ENCODE results near the gene NOP9.

NOP9 gene, protein sequence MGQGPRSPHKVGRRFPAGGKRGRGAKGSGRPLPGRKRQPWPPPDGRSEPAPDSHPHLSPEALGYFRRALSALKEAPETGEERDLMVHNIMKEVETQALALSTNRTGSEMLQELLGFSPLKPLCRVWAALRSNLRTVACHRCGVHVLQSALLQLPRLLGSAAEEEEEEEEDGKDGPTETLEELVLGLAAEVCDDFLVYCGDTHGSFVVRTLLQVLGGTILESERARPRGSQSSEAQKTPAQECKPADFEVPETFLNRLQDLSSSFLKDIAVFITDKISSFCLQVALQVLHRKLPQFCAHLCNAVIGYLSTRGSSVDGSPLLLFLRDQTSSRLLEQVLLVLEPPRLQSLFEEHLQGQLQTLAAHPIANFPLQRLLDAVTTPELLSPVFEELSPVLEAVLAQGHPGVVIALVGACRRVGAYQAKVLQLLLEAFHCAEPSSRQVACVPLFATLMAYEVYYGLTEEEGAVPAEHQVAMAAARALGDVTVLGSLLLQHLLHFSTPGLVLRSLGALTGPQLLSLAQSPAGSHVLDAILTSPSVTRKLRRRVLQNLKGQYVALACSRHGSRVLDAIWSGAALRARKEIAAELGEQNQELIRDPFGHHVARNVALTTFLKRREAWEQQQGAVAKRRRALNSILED

DNA sequence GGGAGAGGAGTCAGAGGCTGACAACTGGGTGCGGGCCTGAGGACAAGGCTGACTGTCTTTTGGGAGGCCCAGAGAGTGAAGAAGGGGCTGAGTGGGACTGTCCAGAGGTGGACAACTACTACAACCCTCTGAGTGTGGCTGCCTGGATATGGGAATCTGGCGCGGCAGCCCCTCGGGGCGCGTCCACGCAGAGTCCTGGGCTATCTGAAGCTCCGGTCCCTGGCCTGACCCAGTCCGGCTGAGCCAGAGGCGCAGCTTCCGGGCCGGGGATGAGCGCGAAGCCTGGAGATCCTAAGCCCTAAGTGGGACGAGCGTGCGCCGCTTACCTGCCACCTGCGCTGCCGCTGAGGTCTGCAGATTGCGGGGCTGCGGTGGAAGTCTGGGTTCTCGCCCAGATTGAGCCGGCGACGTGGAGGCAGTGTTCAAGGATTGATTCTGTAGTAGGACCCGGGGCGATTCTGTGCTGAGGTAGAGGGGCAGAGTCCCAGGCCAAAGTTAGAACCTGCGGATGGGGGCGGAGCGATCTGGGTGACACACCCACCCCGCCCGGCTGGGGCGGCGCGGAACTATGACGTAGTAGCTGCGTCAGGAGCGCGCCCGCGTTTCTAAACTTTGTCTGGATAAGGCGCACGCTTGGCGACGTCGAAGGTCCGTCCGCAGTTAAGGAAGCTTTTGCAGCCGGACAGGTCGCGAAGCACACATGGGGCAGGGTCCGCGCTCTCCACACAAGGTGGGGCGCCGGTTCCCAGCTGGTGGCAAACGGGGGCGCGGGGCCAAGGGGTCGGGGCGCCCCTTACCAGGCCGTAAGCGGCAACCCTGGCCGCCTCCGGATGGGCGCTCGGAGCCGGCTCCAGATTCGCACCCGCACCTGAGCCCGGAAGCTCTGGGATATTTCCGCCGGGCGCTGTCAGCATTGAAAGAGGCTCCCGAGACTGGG is at the start of gene NOP9, which contains the start of gene DHRS1:
TSS of gene NOP9 (plus strand) at position 596 of the 937 bp plus-strand sequence. CDS start at position 701, 105 bp downstream.
TSS of gene DHRS1 (minus strand) at position 526 of the 937 bp plus-strand sequence. CDS start 674 bp downstream, outside the sequence.
- peak; percentile 78 for DNase-seq

DNA sequence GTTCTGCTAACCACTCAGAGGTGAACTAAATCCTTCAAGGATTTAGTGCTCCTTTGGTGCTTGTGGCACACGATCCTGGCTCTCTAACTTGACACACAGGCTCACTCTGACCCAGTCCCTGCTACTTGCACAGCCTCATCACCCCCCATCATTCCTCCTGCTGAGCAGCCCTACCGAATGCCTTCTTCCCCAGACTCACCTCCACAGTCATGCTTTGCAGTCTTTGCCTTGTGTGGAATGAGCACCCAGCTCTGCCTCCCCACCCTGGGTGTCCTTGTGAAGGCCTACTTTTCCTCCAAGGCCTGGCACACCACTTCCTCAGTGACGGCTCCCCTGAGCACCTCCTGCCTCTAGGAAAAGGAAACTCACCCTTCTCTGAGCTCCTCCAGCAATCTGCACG is 49.3 kb upstream of the NOP9 start:
- no peak for DNase-seq

DNA sequence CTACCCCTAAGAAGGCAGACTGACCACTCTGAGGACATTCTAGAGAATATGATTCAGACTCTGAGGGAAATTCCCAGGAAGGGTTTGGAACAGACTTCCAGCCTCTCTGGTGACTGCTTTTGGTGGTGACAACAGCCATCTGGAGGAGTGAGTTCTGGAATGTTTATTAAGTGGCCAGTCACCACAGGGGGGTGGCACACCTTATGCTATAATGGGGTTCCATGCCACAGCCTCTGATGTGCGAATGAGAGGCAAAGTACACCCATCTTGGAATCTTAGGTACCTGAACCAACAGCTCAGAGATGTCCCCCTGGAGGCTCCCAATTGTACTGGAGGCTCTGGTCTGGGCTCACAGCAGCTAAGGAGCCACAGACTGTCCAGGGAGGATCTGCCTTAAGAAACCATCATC is 47.8 kb upstream of the NOP9 start:
- no peak for DNase-seq

DNA sequence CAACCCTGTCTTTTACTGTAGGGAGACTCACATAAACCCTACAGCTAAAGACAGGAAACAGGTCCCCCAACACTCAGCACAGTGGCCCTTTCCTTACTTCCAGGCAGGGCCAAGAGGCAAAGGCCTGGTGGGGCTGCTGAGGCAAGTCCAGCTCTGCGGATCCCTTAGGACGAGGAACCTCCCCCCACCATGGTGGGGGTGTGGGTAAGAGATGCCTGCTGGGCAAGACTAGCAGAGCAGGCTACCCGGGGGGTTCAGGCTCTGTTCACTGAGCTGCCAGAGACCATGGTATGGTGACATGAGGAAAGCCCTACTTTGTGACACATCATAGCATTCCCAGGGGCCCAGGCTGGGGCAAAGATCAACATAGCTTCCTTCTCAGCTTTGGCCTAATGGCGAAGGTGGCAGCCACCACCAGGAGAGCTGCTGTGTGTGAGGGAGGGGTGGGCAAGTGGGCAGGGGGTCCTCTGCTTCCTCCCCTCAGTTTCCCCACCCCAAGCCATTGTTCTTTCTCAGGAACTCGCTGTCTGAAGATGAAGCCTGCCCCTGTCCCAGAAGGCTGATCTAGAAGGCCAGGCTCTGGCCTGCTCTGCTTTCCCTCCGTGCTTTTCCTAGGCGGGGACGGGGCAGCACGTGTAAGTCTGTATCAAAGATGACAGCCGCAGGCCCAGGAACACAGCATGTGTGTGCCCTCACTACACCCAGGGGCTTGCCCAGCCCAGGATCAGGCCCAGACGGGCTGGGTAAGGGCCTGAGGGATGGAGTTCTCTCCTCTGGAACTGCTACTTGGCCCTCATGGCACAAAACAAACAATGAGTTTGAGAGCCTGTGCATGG is 47.1 kb upstream of the NOP9 start:
- DNase-seq: no peak

DNA sequence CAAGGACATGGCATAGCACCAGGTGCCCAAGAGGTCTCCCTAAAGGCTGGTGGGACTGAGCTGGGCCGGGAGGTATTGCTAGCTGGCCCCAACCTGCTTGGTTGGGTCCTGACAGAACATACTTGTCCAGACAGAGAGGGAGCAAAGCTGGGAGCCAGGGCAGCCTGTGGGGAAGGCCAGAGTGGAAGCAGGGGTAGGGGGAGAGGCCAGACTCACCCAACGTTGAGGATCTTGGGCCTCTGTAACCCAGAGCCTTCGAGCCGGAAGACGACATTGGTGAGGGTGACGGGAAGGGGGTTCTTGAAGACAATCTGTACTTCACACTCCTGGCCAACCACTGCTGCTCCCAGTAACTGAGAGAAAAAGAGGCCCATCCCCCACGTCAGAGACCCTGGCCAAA is 45.7 kb upstream of the NOP9 start:
- DNase-seq: no peak

DNA sequence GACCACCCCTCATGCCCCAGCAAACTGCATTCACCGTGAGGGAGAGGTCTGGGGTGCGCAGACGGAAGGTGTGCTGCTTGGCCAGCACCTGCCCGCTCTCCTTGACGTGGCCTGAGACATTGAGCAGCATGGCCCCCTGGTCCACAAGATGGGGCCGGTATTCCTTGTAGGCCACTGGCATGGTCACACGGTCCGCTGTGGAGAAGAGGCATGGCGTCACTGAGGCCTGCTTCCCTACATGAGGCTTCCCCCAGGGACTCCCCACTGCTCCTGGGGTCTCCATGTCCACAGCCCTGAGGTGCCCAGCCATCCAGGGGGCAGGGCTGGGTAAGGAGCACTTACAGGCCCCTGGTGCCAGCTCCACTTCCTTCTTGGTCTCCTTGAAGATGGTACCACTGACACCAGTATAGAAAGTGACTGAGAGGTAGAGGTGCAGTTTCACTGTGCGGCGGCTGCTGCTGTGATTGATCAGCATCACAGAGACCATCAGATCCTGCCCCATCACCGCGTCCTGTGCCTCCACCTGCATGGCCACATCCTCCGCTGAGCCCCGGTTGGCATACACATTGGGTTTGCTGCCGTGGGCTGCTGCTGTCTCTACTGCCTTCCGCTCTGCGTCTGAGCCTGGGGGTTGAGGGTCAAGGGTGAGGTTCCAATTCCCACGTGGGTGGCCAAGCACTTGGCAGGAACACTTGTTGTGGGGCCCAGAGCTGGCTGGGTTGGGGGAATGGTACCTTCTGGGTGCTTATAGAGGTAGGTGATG is 44.8 kb upstream of the NOP9 start:
- no peak for DNase-seq

DNA sequence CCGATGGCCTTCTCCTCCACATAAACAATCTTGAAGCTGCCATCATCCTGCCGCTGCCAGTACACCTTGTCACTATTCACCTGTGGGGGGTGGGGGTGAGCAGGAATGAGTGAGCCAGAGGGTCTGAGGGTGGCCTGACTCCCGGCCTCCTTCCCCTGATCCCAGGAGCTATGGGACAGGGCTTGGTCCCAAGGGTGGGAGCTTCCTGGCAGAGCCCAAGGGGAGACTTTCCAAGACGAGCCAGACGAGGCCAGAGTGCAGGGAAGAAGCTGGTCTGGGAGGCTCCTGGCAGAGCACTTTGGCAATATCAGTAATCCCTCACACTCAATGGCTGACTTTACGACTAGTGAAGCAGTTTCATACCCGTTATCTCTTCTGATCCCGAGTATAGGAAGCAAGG is 44.2 kb upstream of the NOP9 start:
- no peak for DNase-seq

DNA sequence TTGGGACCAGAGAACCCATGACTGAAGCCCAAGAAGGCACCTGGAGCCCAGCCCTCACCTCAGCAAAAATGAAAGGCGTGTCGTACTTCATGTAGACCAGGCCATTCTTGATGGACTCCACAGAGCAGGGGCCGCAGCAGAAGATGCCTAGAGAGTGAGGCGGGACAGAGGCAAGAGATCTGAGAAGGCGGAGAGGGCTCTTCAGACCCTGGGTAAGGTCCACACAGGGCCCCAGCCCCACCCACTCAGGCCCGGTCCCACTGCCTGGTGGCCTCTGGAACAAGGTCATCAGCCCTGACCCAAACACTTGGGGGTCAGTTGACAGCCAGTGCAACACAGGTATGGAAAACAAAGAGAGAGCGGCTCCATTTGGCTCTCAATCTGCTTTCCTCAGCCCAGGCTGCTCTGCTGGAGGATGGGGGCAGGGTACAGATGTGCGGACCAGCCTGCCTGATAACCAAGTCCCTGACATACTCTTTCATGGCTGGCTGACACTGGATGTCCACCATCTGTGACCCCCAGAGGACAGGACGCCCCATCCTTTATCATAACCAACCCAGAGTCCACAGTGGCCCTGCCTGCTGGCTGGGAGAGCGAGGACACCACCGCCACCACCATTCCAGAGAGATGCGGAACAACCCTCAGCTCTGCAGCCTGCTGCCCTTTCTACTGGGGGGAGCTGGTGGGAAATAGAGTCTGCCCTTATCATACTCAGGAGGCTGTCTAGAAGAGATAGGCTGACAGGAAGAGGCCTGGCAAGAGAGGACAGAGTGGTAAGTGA is 43.5 kb upstream of the NOP9 start:
- no peak for DNase-seq

DNA sequence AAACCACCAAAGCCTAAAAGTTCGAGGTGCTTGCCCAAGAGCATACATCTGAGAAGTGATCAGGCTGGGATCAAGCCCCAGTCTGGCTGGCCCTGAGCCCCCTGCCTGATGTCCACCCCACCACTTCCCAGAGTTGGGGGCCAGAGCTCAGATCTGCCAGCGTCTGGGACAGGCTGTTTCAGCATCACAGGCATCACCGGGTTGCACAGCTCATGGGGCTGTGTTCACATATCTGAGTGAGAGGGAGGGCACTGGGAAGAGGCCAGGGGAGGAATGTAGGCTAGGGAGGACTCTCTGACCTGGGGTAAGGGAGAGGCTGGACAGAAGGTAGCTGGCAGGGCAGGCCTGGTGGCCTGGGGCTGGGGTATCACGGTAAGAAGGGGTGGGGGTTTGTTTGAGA is 42.7 kb upstream of the NOP9 start:
- DNase-seq: no peak

DNA sequence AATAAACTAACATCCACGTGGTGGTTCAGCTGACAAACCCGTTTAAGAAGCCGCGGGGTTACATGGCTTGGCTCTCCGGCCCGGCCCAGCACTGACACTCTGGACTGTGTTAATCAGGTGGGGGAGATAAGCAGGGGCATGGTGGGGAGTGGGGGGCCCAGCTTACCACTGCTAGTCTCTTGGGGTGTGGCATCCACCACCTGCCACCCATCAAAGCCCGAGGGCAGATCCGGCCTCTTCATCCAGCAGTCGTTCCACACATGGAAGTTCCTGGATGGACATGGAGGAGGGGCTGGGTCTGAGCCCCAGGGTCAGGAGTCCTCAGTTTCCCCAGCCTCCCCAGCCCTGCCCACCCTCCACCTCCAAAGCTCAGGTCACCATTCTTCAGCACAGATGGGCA is 41.5 kb upstream of the NOP9 start:
- no peak for DNase-seq

DNA sequence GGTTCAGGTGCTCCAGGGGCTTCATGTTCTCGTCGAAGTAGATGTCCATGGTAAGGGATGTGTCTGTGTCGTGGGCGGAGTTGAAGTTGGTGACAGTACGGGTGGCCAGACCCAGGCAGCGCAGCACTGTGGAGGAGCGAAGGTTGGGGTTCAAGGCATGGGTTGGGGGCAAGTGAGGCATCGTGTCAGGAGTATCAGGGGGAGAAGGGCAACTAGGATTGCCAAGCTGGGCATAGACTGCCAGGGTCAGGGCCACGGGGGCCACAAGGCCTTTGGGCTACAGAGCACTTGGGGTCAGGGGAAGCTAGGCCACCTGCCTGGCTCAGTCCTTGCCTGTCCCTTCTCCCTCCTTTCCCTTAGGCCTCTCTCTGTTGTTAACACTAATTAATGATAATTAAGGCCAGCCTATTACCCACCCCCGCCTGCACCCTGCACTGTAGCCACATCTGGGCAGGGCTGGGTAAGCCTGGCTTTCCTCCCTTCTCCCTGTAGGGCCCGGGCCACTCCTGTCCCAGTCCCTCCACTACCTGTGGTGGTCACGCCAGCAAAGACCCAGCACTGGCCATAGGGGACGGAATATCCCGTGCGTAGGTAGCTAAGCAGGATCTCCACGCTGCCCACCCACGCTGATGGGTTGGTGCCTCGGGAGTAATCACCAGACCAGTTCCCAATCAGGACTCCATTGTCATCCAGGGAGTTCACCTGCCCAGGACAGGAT is 40.9 kb upstream of the NOP9 start:
- DNase-seq: no peak

DNA sequence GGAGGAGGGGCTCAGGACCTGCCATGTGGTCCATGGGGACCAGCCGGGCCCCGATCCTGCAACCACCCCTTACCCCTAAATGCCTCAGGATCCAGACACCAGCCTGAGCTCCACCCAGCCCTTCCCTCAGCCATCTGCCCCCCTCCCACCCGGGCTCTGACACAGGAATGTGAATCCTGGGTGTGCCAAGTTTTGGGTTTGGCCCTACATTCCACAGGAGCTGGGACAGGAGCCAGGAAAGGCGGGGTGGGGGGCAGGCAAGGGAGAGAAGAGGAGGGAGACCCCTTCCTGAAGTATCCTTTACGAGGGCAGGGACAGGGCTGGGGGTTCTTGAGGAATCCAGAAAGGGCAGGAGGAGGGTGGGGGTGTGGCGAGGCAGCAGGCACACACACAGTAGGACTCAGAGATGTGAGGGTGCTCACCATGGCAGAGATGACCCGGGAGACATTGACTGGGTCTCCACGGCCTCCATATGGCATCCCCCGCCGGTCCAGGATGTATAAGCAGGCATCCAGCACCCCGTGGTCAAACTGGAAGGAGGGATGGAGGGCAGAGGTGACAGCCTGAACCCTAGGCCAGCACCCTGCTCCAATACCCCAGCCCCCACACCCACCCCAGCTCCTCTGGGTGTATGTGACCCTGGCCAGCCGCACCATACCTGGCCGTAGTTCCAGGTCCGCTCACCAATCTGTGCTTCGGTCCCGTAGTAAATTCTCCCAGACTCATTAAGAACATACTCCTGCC is 40.2 kb upstream of the NOP9 start:
- DNase-seq: no peak

DNA sequence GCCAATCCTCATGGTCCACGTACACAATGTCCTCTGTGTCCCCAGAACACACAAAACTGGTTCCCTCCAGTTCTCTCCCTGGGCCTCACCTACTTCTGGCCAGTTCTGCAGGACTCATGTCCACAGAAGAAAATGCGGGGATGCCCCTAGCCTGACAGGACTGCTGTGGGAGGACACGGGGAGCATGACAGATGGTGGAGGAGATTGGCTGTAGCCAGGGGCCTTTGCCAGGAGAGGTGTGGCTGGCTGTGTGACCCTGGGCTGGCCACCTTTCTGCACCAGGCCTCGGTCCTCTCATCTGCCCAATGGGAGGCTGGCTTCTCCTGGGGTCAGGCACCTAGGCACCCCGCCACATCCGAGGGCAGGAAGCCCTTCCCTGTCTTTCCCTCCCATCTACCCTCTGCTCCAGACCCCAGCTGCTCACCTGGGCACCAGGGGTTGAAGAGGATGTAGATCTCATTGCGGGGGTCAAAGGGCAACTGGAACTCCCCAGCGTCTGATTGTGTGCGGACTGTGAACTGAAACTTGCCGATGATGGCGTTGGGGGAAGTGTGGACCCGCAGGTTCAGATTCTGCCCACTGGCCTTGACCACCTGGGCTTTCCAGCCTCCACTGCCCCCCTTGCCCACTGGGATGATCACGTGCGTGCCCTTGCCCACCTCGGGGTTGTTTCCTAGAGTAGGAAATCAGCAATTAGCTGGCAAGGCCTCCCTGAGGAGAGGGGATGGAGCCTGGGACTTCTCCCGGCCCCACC is 39.4 kb upstream of the NOP9 start:
- no peak for DNase-seq

DNA sequence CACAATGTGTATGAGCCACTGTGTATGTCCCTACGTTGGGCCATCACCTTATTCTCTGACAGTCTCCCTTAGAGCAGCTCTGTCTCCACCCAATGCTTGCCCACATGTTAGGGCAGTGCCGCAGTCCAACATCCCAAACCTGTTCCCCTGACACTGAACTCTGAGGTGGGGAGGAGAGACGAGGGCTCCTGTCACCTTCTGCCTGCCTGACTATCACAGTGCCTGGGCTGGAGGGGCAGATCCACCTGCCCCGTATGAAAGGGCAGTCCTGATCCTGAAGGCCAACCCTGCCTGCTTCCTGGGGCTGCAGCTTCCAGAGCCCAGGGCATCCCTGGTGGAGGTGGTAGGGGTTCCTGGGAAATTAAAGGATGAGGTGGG is 38.9 kb upstream of the NOP9 start:
- DNase-seq: no peak

DNA sequence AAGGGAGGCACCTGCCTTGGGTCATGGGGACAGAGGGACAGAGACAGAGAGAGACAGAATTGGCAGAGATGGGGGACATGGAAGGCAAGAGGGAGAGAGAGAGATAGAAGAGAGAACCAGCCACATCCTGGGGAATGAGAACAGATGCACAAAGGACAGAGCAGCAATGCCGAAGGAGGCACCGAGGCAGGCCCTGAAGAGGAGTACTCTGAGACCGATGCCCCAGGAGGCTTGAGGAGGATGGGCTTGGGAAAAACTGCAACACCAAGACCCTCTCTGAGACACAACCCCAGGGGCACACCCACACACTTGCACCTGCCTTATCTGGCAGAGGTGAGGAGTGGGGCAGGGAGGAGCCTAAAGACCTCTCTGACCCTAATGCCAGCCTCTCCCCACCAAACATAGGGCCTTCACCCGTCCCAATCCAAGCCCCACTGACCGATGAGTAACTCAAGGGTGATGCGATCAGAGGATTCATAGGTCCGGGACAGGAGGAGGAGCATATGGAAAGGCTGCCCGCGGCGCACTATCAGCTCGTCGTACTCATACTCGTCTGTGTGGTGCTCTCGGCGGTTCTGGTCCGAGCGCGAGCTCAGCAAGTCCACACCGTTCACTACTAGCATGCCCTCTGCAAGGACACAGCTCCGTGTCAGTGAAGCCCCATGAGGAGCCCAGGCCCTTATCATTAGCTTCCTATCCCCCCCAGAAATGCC is 38.2 kb upstream of the NOP9 start:
- no peak for DNase-seq

DNA sequence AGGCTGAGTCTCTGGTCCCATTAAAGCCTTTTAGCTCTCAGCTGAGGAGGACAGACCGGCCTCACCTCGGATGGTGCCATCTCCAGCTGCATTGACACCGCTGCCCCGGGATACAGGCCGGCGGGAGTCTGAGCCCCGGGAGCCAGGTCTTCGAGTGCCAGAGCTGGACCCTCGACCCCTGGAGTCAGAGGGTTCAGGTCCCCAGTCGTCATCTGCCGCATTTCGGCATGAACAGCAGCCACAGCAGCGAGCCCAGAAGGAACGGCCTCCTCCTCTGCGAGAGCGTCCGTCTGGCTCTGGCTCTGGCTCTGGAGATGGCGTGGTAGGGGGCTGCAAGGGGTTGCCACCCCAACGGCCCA is 37.7 kb upstream of the NOP9 start:
- no peak for DNase-seq

DNA sequence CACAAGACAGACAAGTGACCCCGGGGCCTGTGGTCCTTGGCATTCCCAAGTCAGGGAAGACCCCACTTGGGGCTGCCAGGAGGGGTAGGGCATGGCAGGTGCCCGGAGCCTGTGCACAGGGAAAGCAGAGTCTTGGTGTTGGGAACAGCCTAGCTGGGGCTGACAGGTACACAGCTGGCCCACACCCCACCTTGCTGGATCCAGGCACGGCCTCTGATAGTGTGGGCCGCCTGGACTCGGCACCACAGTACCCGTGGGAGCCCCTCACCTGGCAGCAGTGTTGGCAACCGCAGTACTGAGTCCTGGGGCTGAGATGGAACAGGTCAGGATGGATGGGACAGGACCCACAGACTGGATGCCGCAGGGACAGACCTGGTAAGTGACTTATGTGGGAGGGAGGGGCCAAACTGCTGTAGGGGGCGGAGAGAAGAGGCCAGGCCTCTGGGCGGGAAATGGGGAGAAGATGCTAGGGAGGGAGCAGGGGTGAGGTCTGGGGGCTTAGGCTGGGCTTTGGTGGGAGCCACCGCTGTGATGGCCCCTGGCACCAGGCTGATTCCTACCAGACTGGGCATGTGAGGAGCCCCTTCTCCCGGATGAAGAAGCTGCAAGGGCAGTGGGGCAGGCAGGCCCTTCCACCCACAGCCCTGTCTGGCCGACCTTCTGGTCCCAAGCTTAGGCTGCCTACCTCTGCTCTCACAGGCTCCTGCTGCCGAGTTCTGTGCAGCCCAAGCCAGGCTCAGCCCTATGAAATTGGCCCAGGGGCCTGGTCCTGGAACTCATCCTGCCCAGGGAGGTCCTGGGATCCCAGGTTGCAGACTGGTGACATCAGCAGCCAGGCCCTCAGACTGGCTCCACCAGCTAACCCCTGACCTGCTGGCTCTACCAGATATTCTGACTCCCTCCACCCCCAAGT is 36.6 kb upstream of the NOP9 start, which contains the start of gene TGM1:
TSS of gene TGM1 (minus strand) at position 357 of the 913 bp plus-strand sequence. CDS start 825 bp downstream, outside the sequence.
- no peak for DNase-seq
